ENCODE results near the gene SEMA5A.
A peak's percentile ranks its signal among the peaks of the same experiment; 100 is the strongest.

SEMA5A gene

DNA sequence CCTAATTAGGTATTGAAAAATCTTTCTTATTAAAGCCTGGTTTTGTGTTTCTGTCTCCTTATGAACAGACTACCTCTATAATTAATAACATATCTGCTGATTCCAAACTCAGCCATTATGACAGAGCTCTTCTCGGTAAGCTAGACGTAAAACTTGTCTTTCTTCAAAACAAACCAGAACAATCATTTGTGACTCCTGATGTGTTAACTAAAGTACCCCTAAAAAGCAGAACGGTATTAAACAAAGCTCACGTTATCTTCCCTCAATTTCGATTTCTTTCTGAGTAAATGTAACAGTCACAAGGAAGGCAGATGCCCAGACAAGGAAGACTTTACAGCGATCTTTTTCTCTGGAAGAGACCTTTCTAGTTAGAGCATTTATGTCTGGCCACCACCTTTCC, 1.8 kb downstream of the SEMA5A start:
- H3K4me1 ChIP-seq (ENCODE audit: control insufficient read depth, insufficient read depth, low read length): peaks cover 9% of the 10 kb centered on the region
- peak overlapping the region; percentile 79 for H3K4me3 ChIP-seq (ENCODE audit: low read length)
- no peaks in the 10 kb centered on the region for H3K36me3 ChIP-seq (ENCODE audit: control insufficient read depth, insufficient read depth, low read length)
- H3K9ac ChIP-seq (ENCODE audit: low read length): no peak overlapping the region
- no peak overlapping the region for H3K27ac ChIP-seq (ENCODE audit: low read depth, low read length)
- H3K27me3 ChIP-seq (ENCODE audit: control insufficient read depth, insufficient read depth, low read length): no peaks in the 10 kb centered on the region

DNA sequence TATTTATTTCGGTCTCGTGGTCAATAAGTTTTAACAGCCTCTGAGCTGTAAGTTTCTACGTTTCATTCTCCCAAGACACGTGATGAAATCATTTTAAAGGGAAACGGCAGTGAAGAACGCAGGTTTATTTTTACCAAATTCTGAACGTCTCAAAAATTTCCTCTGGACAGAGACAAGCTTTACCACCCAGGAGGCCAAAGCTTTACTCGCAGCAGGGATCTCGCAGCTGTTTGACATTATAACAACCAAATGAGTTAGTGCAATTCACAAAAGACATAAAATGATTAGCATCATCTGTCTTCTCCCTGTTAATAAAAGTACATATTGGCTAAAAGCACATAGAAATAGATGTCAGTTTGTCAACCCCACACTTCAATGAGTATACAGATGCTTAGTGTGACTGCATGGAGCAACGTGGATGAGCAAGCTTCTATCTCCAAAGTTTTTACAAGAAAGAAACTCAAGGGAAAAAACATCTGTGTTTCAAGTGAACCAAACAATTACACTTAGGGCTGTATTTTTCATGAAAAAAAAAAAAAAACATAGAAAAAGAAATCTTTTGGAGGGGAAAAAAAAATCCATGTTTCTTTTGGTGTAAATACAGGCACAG, 2.5 kb downstream of the SEMA5A start:
- Histone ChIP-seq H3K9ac (ENCODE audit: low read length) (no peak overlapping the region), H3K36me3 (ENCODE audit: control insufficient read depth, insufficient read depth, low read length) (no peaks in the 10 kb centered on the region), H3K4me3 (ENCODE audit: low read length) (no peak overlapping the region), H3K4me1 (ENCODE audit: control insufficient read depth, insufficient read depth, low read length) (peaks cover 9% of the 10 kb centered on the region), H3K27ac (ENCODE audit: low read depth, low read length) (no peak overlapping the region), H3K27me3 (ENCODE audit: control insufficient read depth, insufficient read depth, low read length) (no peaks in the 10 kb centered on the region)

DNA sequence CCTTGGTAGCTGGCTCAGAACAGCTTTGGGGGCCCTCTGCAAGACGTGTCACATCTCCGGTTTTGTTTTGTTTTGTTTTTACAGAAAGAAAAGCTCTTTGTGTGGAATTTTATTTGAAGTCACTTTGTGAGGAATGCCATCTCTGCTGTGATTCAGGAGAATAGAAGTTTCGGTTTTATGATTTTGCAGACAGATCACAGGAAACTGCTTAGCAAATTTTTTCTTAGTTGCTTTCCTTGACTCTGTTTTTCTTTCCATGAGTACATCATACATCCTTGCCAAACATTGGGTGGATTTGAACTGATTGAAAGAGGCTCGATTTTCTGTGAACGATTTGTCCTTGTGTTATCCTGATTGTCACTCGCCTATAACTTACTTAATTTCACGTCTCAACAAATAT, 5.1 kb downstream of the SEMA5A start:
- H3K9ac ChIP-seq (ENCODE audit: low read length): no peak overlapping the region
- peaks cover 6% of the 10 kb centered on the region for H3K4me1 ChIP-seq (ENCODE audit: control insufficient read depth, insufficient read depth, low read length)
- no peaks in the 10 kb centered on the region for H3K36me3 ChIP-seq (ENCODE audit: control insufficient read depth, insufficient read depth, low read length)
- no peak overlapping the region for H3K4me3 ChIP-seq (ENCODE audit: low read length)
- H3K27me3 ChIP-seq (ENCODE audit: control insufficient read depth, insufficient read depth, low read length): no peaks in the 10 kb centered on the region
- H3K27ac ChIP-seq (ENCODE audit: low read depth, low read length): no peak overlapping the region

DNA sequence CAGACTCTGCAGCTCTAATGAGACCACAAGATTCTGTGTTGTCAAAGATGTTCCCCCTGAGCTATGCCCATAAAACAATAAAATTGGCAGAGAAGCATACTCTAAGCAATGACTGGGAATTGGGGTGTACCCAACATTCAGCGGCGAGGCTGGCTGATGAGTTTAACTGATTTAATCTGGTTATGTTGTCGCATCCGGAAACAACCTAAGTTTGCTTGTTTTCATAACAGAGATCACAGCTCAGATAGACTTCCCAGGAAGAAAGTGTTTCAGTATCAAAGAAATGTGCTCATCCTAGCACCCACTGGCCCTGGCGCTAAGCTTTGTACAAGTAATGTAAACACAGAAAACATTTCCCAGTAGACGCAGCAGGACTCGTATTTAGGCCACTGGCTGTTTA, 7.4 kb downstream of the SEMA5A start:
- Histone ChIP-seq H3K27me3 (ENCODE audit: control insufficient read depth, insufficient read depth, low read length) (no peaks in the 10 kb centered on the region), H3K4me1 (ENCODE audit: control insufficient read depth, insufficient read depth, low read length) (no peaks in the 10 kb centered on the region), H3K27ac (ENCODE audit: low read depth, low read length) (no peak overlapping the region), H3K4me3 (ENCODE audit: low read length) (no peak overlapping the region), H3K9ac (ENCODE audit: low read length) (no peak overlapping the region), H3K36me3 (ENCODE audit: control insufficient read depth, insufficient read depth, low read length) (no peaks in the 10 kb centered on the region)

DNA sequence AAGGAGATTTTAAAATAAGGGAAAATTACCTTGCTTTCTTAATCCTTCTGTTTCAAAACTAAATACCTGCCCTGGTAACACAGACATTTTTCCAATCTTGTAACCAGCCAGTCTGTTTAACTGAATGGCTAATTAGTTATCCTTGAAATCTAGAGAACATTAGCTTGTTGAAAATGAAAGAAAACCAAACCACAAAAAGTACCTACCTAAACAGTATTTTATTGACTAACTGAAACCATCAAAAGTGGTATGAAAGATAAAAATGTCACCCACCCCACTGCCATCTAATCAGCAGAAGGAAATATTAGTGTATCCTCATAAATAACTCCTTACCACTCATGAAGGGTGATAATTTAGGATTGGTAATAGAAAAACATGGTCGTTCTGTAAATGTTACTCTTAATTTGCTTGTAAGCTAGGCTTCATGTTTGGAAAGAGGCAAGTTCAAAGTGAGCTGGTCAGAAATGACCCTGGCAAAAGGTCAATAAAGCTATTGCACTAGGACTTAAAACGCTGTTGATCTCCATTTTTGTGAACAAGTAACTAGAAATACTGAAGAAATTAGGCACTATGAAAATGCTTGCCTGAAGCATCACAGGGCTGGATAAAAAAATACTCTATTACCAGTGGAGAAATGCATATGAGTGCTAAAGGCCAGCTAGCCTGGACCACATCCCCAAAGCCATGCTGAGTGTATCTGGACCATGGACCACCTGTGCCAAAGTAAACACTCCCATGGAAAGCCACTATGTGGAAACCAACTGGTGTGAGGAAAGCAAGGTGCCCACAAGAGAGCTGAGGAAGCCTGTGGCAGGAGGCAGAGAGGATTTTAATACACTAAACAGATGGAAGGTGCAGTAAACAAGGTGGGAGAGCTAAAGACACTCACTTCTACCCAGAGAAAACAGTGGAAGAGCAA, 8.4 kb downstream of the SEMA5A start:
- no peaks in the 10 kb centered on the region for H3K27me3 ChIP-seq (ENCODE audit: control insufficient read depth, insufficient read depth, low read length)
- no peak overlapping the region for H3K4me3 ChIP-seq (ENCODE audit: low read length)
- H3K27ac ChIP-seq (ENCODE audit: low read depth, low read length): no peak overlapping the region
- H3K4me1 ChIP-seq (ENCODE audit: control insufficient read depth, insufficient read depth, low read length): no peaks in the 10 kb centered on the region
- H3K36me3 ChIP-seq (ENCODE audit: control insufficient read depth, insufficient read depth, low read length): no peaks in the 10 kb centered on the region
- no peak overlapping the region for H3K9ac ChIP-seq (ENCODE audit: low read length)

DNA sequence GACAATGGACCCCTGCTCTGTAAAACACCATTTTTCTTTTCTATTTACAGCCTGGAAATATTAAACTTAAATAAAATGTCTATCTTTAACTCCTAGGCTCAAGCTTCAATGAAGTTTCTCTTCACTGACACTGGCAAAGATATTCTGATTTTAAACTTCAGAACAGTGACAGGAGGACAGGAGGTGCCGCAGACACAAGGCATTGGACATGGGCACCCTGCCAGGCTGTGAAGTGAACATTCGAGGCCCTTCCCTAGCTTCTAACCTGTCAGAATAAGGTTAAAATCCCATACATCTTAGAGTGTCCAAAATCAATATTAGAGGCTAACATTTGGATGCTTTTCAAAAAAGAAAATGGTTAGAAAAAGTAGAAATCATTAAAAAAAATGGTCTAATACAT, 9.2 kb downstream of the SEMA5A start:
- no peak overlapping the region for H3K27ac ChIP-seq (ENCODE audit: low read depth, low read length)
- H3K4me3 ChIP-seq (ENCODE audit: low read length): no peak overlapping the region

DNA sequence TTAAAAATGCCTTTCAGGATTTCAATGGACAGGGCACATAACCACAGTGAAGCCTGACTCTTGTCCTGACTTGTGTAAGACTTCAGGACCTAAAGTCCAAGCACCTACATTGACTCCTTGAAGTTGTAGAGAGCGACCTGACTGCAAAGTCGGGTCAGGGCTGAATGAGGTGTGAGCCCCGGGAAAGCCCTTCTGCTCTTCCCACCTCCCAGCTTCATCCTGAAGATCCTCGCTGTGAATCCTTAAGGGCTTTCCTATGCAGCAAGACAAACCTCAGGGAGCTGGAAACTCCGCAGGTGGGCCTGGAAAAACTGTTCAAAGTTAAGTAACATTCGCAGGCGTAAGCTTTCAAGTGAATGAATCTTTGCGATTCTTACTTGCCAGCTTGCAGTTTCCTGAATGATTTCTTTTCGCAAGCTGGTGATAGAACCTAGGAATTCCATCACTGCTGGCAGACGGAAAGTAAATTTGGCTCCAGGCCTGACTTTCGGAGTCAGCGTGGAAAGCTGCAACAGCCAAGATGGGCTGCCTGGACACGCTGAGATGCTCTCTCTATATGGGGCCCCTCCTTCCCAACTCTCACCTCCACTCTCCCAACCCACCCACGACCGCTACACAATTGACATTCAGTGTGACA, 10.9 kb downstream of the SEMA5A start:
- H3K27ac ChIP-seq (ENCODE audit: low read depth, low read length): no peak overlapping the region
- H3K27me3 ChIP-seq (ENCODE audit: control insufficient read depth, insufficient read depth, low read length): no peaks in the 10 kb centered on the region
- no peak overlapping the region for H3K9ac ChIP-seq (ENCODE audit: low read length)
- no peak overlapping the region for H3K4me3 ChIP-seq (ENCODE audit: low read length)
- H3K36me3 ChIP-seq (ENCODE audit: control insufficient read depth, insufficient read depth, low read length): no peaks in the 10 kb centered on the region
- no peaks in the 10 kb centered on the region for H3K4me1 ChIP-seq (ENCODE audit: control insufficient read depth, insufficient read depth, low read length)

More for the DNA sequence above, 9.2 kb downstream of the SEMA5A start:
- no peaks in the 10 kb centered on the region for H3K4me1 ChIP-seq (ENCODE audit: control insufficient read depth, insufficient read depth, low read length)
- no peaks in the 10 kb centered on the region for H3K36me3 ChIP-seq (ENCODE audit: control insufficient read depth, insufficient read depth, low read length)
- H3K27me3 ChIP-seq (ENCODE audit: control insufficient read depth, insufficient read depth, low read length): no peaks in the 10 kb centered on the region
- H3K9ac ChIP-seq (ENCODE audit: low read length): no peak overlapping the region

DNA sequence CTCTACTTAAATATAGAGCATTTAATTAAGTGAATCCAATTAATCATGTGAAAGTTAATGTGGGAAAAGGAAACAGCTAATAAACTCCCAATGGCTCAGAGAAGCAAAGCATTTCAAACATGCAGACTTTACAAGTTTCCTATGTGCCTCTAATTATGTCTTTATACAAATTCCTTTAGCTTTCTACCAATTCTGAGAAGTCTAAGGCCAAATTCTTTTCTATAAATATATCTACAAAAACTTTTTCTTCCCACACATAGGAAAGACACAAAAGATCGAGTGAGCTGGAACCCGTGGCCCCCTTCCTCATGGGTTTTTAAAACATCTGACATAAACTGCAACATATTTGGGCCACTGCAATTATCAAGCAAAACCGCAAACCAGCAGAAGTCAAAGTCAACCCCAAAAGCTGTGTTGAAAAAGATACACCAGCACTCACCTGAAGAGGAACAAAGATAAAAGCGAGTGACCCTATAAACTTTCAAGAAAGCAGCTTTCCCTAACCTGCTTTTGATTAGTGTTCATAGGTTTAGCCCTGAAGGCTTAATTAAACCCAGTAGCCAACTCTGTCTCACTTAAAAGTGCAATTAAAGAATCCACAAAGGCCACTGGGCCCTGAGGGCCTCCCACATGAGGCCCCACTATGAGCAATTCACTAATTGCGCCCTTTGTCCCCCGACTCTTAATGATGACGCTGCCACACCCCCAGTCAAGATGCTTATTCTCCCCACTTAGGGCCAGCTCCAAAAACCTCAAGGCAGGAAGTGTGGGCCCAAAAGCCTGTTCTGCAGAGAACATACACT, 12.1 kb downstream of the SEMA5A start:
- H3K36me3 ChIP-seq (ENCODE audit: control insufficient read depth, insufficient read depth, low read length): no peaks in the 10 kb centered on the region
- H3K27me3 ChIP-seq (ENCODE audit: control insufficient read depth, insufficient read depth, low read length): no peaks in the 10 kb centered on the region
- no peak overlapping the region for H3K9ac ChIP-seq (ENCODE audit: low read length)
- H3K27ac ChIP-seq (ENCODE audit: low read depth, low read length): no peak overlapping the region
- no peaks in the 10 kb centered on the region for H3K4me1 ChIP-seq (ENCODE audit: control insufficient read depth, insufficient read depth, low read length)
- no peak overlapping the region for H3K4me3 ChIP-seq (ENCODE audit: low read length)

DNA sequence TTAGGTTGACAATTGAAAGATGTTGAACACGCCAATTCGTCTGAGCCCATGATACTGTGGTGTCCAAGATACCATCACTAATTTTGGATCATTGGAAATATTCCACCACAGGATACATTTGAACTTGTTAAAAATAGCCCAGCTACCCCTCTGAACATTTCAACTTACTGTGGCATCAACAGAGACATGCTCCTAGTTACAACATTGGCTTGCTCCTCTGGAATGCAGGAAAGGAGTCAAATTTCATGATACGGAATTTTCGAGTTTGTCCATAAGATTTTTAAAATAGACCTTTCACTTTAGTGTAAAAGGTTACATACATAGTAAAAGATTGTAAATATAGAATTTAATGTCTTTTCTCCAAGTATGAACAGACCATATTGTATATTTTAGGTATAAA, 12.8 kb downstream of the SEMA5A start:
- H3K9ac ChIP-seq (ENCODE audit: low read length): no peak overlapping the region
- no peaks in the 10 kb centered on the region for H3K27me3 ChIP-seq (ENCODE audit: control insufficient read depth, insufficient read depth, low read length)
- no peaks in the 10 kb centered on the region for H3K4me1 ChIP-seq (ENCODE audit: control insufficient read depth, insufficient read depth, low read length)
- H3K36me3 ChIP-seq (ENCODE audit: control insufficient read depth, insufficient read depth, low read length): no peaks in the 10 kb centered on the region
- H3K27ac ChIP-seq (ENCODE audit: low read depth, low read length): no peak overlapping the region
- H3K4me3 ChIP-seq (ENCODE audit: low read length): no peak overlapping the region

DNA sequence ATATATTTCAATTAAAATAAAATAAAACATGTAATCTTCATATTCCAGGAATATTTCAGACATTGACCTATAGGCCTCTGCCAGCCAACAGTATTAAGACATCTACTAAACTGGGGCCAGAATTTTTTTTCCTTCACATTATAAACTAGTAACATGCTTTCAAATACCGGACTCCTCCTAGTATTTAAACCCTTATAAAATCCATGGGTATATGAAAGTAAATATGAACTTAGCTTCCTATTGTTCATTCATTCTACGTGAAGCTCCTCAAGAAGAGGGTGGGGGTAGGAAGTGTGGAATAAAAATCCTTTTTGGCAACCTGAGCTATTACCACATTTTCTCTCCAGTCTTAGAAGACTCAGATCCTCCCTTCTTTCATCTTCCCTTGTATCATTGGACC, 16.4 kb downstream of the SEMA5A start:
- H3K4me1 ChIP-seq (ENCODE audit: control insufficient read depth, insufficient read depth, low read length): no peaks in the 10 kb centered on the region
- no peaks in the 10 kb centered on the region for H3K36me3 ChIP-seq (ENCODE audit: control insufficient read depth, insufficient read depth, low read length)
- no peak overlapping the region for H3K27ac ChIP-seq (ENCODE audit: low read depth, low read length)
- no peaks in the 10 kb centered on the region for H3K27me3 ChIP-seq (ENCODE audit: control insufficient read depth, insufficient read depth, low read length)
- no peak overlapping the region for H3K4me3 ChIP-seq (ENCODE audit: low read length)
- H3K9ac ChIP-seq (ENCODE audit: low read length): no peak overlapping the region

DNA sequence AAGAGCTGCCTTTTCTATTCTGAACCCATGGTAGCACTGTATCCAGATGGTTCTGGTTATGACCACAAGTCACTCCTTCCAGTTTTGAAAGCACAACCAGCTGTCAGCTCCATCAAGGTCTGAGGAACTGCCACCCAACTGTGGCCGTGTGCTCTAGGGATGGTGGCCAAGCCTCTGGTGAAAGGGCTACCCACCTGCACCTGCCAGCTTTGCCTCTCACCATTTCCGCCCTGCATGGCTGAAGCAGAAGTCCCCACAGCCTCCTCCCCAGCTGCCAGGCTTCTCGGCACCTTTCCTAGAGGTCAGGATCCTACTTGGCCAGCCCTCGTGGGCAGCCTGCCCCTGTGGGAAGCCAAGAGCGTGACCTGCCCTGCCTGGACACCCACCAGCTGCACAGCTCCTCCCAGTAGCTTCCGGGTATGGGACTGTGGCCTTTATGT, 16.8 kb downstream of the SEMA5A start:
- no peaks in the 10 kb centered on the region for H3K27me3 ChIP-seq (ENCODE audit: control insufficient read depth, insufficient read depth, low read length)
- no peak overlapping the region for H3K27ac ChIP-seq (ENCODE audit: low read depth, low read length)

DNA sequence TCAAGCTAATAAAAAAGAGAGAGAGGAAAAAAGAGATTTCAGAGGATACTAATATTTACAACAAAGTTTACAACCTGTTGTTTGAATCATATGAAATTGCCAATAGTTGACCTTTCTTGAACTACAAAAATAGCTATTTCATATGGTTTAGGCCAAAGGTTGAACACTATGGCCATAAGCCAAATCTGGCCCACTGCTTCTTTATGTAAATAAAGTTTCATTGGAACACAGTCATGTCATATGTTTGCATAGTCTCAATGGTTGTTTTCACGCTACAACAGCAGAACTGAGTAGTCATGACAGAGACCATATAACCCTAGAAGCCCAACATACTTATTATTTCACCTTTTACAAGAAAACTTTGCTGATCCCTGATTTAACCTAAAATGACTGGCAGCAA, 20.9 kb downstream of the SEMA5A start:
- H3K4me3 ChIP-seq (ENCODE audit: low read length): no peak overlapping the region
- H3K4me1 ChIP-seq (ENCODE audit: control insufficient read depth, insufficient read depth, low read length): no peaks in the 10 kb centered on the region
- no peak overlapping the region for H3K27ac ChIP-seq (ENCODE audit: low read depth, low read length)

More for the DNA sequence above, 16.8 kb downstream of the SEMA5A start:
- H3K4me3 ChIP-seq (ENCODE audit: low read length): no peak overlapping the region
- H3K9ac ChIP-seq (ENCODE audit: low read length): no peak overlapping the region
- H3K36me3 ChIP-seq (ENCODE audit: control insufficient read depth, insufficient read depth, low read length): no peaks in the 10 kb centered on the region
- no peaks in the 10 kb centered on the region for H3K4me1 ChIP-seq (ENCODE audit: control insufficient read depth, insufficient read depth, low read length)

More for the DNA sequence above, 20.9 kb downstream of the SEMA5A start:
- Histone ChIP-seq H3K36me3 (ENCODE audit: control insufficient read depth, insufficient read depth, low read length) (no peaks in the 10 kb centered on the region), H3K27me3 (ENCODE audit: control insufficient read depth, insufficient read depth, low read length) (no peaks in the 10 kb centered on the region), H3K9ac (ENCODE audit: low read length) (no peak overlapping the region)

Measured in rectal smooth muscle tissue (tissue), 1 donor.